Small intestine (tissue), 7 donors: Measurements from ENCODE around the gene SAMD5. TPM values are rescaled to one million over a fixed set of nuclear protein-coding genes. Genes with fewer than 3 reads are reported as not detected.

Experiments used
- DNase-seq, 2 donors: peaks; one replicate each; pipeline versions ENCODE4 v3.0.0 to v3.0.0-alpha.2; 2013
- FAIRE-seq: peaks from 2 replicates; lab custom pipeline; 2012; peaks lifted over from hg19 to GRCh38; lab: Jason Lieb, UNC
- H3K27ac ChIP-seq, 3 donors: one replicate each; pipeline ENCODE4 v1.5.1; 2013; ENCODE audit warnings: low read length in 2 of 3, mild to moderate bottlenecking in 2 of 3, control low read depth in 1 of 3, inconsistent platforms in 1 of 3, low read depth in 1 of 3, moderate library complexity in 1 of 3
- H3K27me3 ChIP-seq, 3 donors: one replicate each; pipeline ENCODE4 v1.6.1; 2013; ENCODE audit warnings: low read length in 3 of 3, inconsistent platforms in 1 of 3; ENCODE audit not compliant: control insufficient read depth in 3 of 3, insufficient read depth in 3 of 3
- H3K36me3 ChIP-seq, 3 donors: one replicate each; pipeline ENCODE4 v1.6.1; 2013; ENCODE audit warnings: low read length in 3 of 3, inconsistent platforms in 1 of 3, low read depth in 1 of 3, mild to moderate bottlenecking in 1 of 3, moderate library complexity in 1 of 3; ENCODE audit not compliant: control insufficient read depth in 3 of 3, insufficient read depth in 2 of 3
- H3K4me1 ChIP-seq, 3 donors: one replicate each; pipeline ENCODE4 v1.6.1; 2013; ENCODE audit warnings: low read length in 2 of 3, inconsistent platforms in 1 of 3, low read depth in 1 of 3, mild to moderate bottlenecking in 1 of 3, moderate library complexity in 1 of 3; ENCODE audit not compliant: control insufficient read depth in 3 of 3, insufficient read depth in 2 of 3
- H3K4me3 ChIP-seq, 3 donors: one replicate each; pipeline ENCODE4 v1.5.1; 2013; ENCODE audit warnings: low read length in 3 of 3, control low read depth in 1 of 3, inconsistent platforms in 1 of 3, low read depth in 1 of 3, mild to moderate bottlenecking in 1 of 3, moderate library complexity in 1 of 3
- H3K9me3 ChIP-seq, 2 donors: one replicate each; pipeline ENCODE4 v1.6.1; 2013; ENCODE audit warnings: low read depth in 1 of 2, low read length in 1 of 2; ENCODE audit not compliant: control insufficient read depth in 2 of 2, insufficient read depth in 1 of 2
- WGBS, 3 donors: extraction: QIAGEN DNeasy Blood & Tissue Kit; methylation state at CpG; one replicate each; pipeline ENCODE4 v1.1.7; 2013; 5-methylcytosine and 5-hydroxymethylcytosine counted together
- polyA plus RNA-seq, 4 donors: library from polyadenylated mRNA; stranded (reverse) in 3 of 4; unstranded in 1 of 4; fragments of 200-250 nt in 3 of 4; fragments of 120-200 nt in 1 of 4; gene quantifications; one replicate each; pipeline versions ENCODE4 v1.2.1 to v1.2.3, GENCODE V29; 2013
- donor health status: healthy with polysubstance abuse.
- donor health status: control.
- donor health status: control.
- donor health status: Bipolar disorder and iron deficiency.
- donor health status: healthy.

SAMD5 gene
- polyA plus RNA-seq, 4 donors: 0.67 to 29.7 (median 4.9) TPM

DNA sequence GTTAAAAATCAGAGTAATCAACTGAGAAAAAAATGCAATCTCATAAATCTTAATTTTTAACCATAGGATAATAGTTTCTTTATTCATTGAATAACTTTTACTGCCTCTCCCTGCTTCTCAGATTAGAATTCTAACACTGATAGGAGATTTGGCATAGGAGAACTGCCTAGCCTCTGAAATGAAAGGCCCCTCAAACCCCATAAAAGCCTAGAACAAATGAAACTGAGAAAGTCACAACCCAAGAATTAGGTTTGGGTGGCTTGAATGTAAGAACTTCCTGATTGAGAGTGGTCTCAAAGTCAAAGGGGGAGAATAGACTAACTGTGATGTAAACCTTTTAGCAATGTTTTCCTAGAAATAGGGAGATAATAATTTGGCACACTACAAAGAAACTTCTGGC lies 52.2 kb downstream of the SAMD5 start:
- Histone ChIP-seq H3K9me3 (peaks cover 0 to 3% of the 10 kb centered on the region in 2 donors), H3K36me3 (peaks cover 0 to 7% (median 0%) of the 10 kb centered on the region in 3 donors), H3K4me1 (peaks cover 0 to 18% (median 2%) of the 10 kb centered on the region in 3 donors), H3K27me3 (no peaks in the 10 kb centered on the region), H3K4me3 (no peak overlapping the region), H3K27ac (no peak overlapping the region)
- DNase-seq (peak in 1 of 2 donors; percentile 19), FAIRE-seq (no peak)

DNA sequence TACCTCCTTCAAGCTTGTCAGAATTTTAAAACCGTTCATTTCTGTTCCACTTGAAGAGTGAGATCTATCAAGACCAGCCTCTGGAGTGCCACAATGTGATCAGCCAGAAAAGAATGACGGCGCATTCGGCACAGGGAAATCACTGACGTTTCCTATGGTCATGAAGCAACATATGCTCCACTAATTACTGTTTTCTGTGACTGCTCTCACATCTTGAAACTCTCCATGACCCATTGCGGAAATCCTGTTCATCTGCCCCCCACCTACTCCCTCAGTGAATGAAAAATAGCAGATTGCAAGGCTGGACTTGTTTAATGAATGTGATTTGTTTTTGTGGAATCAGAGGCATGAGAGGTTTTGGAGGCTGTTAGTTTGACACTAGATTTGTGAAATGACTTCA lies 53.2 kb downstream of the SAMD5 start:
- DNase-seq: no peak
- Histone ChIP-seq H3K4me3 (no peak overlapping the region), H3K9me3 (peaks cover 0 to 3% of the 10 kb centered on the region in 2 donors), H3K36me3 (peaks cover 0 to 7% (median 0%) of the 10 kb centered on the region in 3 donors), H3K4me1 (peaks cover 0 to 18% (median 2%) of the 10 kb centered on the region in 3 donors), H3K27me3 (no peaks in the 10 kb centered on the region), H3K27ac (no peak overlapping the region)
- WGBS, 3 donors: 75 to 83% (median 78%) methylated on average over 6 of the region's 6 CpGs
- no peak for FAIRE-seq

DNA sequence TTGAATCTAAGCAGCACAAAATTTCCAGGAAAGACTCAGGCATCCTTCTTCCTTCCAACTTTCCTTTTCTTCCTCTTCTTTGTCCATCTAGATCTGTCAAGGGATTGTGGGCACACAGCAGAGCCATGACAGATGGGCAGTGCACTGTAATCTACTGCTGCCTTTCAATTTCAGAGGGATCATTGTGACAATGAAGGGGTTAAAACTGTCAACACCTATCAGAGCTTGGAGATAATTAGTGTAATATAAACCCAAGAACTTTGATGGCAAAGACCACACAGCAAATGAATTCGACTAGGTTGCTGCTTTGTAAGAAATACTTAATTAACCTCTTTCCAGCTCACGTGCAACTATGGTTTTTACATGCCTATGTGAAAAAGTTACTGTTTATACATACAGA lies 55.0 kb downstream of the SAMD5 start:
- Histone ChIP-seq H3K27me3 (no peaks in the 10 kb centered on the region), H3K4me1 (peaks cover 0 to 15% (median 2%) of the 10 kb centered on the region in 3 donors), H3K4me3 (no peak overlapping the region), H3K27ac (no peak overlapping the region), H3K9me3 (no peaks in the 10 kb centered on the region), H3K36me3 (peaks cover 0 to 7% (median 0%) of the 10 kb centered on the region in 3 donors)
- DNase-seq (no peak), FAIRE-seq (no peak)
- 58 to 68% (median 66%) methylated on average over 2 of the region's 2 CpGs for WGBS, 3 donors

DNA sequence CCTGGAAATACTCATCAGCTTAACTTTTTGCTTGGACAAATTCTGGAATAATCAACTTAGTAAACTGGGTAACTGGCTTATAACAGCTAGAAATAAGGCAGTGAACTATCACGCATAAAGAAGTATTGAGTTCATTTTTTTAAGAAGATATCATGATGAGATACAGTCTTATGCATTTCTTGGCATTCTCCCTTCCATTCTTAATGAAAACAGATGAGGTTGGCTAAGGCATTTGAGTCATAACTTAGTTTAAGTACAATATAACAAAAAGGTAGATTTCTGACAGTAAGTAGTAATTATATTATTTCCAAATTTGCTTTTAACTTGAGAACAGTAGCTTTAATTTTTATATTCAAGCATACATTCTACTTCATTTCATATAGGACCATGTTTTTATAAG lies 56.1 kb downstream of the SAMD5 start:
- WGBS, 3 donors: 89 to 97% (median 91%) methylated on average over 1 of the region's 1 CpG
- H3K27me3 ChIP-seq: no peaks in the 10 kb centered on the region
- DNase-seq: no peak
- peaks cover 0 to 7% (median 0%) of the 10 kb centered on the region in 3 donors for H3K36me3 ChIP-seq
- H3K4me1 ChIP-seq: peaks cover 0 to 6% (median 0%) of the 10 kb centered on the region in 3 donors
- no peaks in the 10 kb centered on the region for H3K9me3 ChIP-seq
- no peak overlapping the region for H3K27ac ChIP-seq
- no peak for FAIRE-seq
- H3K4me3 ChIP-seq: no peak overlapping the region

DNA sequence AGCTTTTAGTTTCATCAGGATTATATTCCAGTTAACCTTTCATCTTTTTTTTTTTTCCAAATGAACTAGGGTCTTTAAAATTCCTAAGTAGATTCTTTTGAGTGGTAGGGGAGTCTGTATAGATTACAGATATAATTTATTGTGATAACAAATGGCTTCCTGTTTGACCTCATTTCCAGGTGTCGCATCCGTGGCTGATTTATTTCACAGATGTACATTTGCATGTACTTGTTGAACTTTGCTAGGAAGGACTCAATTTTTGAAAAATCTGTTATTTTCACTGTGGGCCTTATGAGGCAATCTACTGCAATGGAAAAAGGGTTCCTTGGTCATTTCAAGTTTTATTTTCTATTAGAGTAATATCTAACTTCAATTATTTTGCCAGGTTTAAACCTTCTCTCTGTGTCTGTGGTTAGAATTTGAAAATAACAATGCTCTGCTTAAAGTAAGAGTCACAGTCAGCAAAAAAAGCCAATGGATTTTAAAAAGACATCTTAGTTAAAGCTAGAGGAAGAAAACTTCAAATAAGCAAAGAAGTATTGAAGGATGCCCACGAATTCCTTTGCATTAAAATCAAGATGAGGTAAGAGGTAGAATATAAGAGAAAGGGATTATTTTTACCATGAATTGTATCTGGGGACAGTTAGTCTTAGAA lies 57.9 kb downstream of the SAMD5 start:
- FAIRE-seq: no peak
- 44 to 52% (median 46%) methylated on average over 3 of the region's 3 CpGs for WGBS, 3 donors

DNA sequence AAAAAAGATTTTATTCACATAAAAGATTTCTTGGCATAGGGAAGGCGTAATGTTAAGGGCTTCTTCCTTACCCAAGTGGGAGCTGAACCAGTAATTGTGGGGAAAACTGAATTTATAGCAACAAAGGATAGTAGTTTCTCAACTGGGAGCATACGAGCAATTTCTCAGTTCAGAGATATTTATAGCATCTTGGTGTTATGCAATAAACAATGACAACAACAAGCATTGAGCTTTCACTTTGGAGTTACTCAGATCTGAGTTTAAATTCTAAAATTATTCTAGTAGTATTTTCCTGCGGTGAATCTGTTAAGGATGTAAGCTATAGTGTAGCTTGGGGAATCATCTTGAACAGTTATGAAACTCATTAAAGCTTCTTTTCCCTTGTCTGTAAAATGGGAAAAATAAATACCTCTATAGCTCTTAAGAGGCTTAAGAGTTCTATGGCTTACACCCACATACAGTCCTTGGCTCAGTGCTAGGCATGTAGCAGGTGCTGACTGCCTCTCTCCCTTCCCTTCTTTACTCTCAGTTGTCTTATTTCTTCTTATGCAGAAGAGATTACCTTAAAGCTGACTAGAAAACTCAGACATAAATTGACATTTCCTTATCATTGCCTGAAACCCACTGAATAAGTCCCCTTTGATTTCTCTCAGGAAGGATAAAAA lies 58.8 kb downstream of the SAMD5 start:
- WGBS, 3 donors: 58 to 78% (median 75%) methylated on average over 3 of the region's 3 CpGs
- Histone ChIP-seq H3K4me3 (no peak overlapping the region), H3K36me3 (peaks cover 0 to 7% (median 0%) of the 10 kb centered on the region in 3 donors), H3K27ac (no peak overlapping the region), H3K9me3 (no peaks in the 10 kb centered on the region), H3K4me1 (no peaks in the 10 kb centered on the region), H3K27me3 (no peaks in the 10 kb centered on the region)
- FAIRE-seq: no peak
- DNase-seq: no peak

More for the DNA sequence above, 57.9 kb downstream of the SAMD5 start:
- Histone ChIP-seq H3K36me3 (peaks cover 0 to 7% (median 0%) of the 10 kb centered on the region in 3 donors), H3K9me3 (no peaks in the 10 kb centered on the region), H3K27me3 (no peaks in the 10 kb centered on the region), H3K27ac (no peak overlapping the region), H3K4me3 (no peak overlapping the region), H3K4me1 (no peaks in the 10 kb centered on the region)
- no peak for DNase-seq

DNA sequence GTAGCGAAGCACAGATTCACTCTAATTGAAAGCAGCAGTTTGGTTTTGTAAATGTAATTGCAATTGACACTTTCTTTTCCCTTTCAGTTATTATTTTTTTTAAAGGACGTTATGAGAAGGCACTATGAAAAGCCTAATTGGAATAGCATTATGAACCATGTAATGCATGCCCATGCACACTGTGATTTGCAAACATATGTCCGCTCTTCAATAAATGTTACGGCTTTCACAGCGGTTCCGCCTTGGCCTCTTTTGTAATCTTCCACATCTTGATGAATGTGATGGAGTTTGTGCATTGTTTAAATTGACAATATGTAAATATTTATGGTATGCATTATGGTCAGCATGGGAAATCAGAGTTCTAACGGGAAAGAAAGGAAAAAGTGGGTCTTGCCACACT lies 61.3 kb downstream of the SAMD5 start:
- Histone ChIP-seq H3K9me3 (no peaks in the 10 kb centered on the region), H3K27ac (no peak overlapping the region), H3K36me3 (peaks cover 0 to 7% (median 0%) of the 10 kb centered on the region in 3 donors), H3K4me1 (no peaks in the 10 kb centered on the region), H3K4me3 (no peak overlapping the region), H3K27me3 (no peaks in the 10 kb centered on the region)
- FAIRE-seq (no peak), DNase-seq (no peak)
- 81 to 91% (median 89%) methylated on average over 7 of the region's 7 CpGs for WGBS, 3 donors

DNA sequence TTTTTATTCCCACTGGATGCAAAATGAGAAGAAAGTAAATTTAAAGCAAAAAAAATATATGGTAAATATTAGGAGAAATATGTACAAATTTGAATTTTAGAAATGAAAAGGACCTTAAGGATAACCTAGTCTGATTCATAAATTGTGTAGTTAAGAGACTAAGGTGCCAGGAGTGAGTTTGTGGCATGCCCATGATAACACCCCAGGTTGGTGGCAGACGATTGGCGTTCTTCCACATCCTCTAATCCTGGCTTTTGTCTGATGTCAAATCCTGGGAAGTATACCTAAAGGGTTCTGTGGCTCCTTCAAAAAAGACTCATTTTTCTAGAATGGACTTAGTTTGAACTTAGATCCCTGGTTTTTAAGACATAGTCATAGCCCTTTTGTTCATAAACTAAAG lies 62.2 kb downstream of the SAMD5 start:
- H3K27ac ChIP-seq: no peak overlapping the region
- 91 to 98% (median 94%) methylated on average over 2 of the region's 2 CpGs for WGBS, 3 donors
- no peak overlapping the region for H3K4me3 ChIP-seq
- H3K27me3 ChIP-seq: no peaks in the 10 kb centered on the region
- no peaks in the 10 kb centered on the region for H3K4me1 ChIP-seq
- no peak for FAIRE-seq
- no peak for DNase-seq
- no peaks in the 10 kb centered on the region for H3K9me3 ChIP-seq
- no peaks in the 10 kb centered on the region for H3K36me3 ChIP-seq
